Mesothelial cell of epicardium (in vitro differentiated cells): ENCODE data around the gene FHIT. TPM values are rescaled to one million over a fixed set of nuclear protein-coding genes. Genes with fewer than 3 reads are reported as not detected.

ENCODE experiments used
- DNase-seq, 2 experiments: peaks; one replicate each; pipeline ENCODE4 v3.0.0; 2021; ENCODE audit warnings: low spot score in 2 of 2; ENCODE audit not compliant: unreplicated experiment in 2 of 2
- H3K27ac Mint-ChIP-seq: 2 replicates; pipeline ENCODE4 v1.8.0; 2021; ENCODE audit warnings: mixed read lengths
- H3K27me3 Mint-ChIP-seq: 2 replicates; pipeline ENCODE4 v1.8.0; 2021; ENCODE audit warnings: low read depth, mixed read lengths
- H3K36me3 Mint-ChIP-seq: 2 replicates; pipeline ENCODE4 v1.8.0; 2021; ENCODE audit warnings: mixed read lengths
- H3K4me1 Mint-ChIP-seq: 2 replicates; pipeline ENCODE4 v1.8.0; 2021; ENCODE audit warnings: mixed read lengths
- H3K4me3 Mint-ChIP-seq: 2 replicates; pipeline ENCODE4 v1.8.0; 2021; ENCODE audit warnings: mild to moderate bottlenecking, moderate library complexity, mixed read lengths
- H3K9me3 Mint-ChIP-seq: 2 replicates; pipeline ENCODE4 v1.8.0; 2021; ENCODE audit warnings: mixed read lengths
- CTCF ChIP-seq: fragments of 200-600 bp; sonication (generic); IDR thresholded peaks from one replicate; pipeline ENCODE4 v1.5.0; 2021; ENCODE audit warnings: antibody characterized with exemption; ENCODE audit not compliant: unreplicated experiment
- total RNA-seq: library from RNA; stranded (reverse); gene quantifications from 3 replicates; pipeline ENCODE4 v1.2.1, GENCODE V29; 2021

Gene FHIT
- total RNA-seq, 1 donor from 2014 or later: 10.7 TPM

DNA sequence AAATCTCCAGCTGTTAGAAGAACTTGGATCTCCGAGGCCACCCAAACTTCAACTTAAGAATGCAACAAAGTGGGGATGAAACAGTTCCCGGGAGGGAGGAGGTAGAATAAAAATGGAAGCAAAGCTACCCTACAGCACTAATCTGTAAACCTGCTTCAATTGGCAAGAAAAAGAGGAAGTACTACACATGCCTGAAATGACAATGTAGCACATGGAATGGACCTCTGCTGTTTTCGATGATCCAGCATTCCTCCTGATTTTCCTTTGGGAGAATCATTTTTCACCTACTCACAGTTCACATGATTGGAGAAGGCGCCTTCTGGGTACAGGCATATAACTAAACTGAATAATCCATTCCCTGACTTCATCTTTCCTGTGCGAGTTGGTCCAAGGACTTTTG lies 1081.5 kb downstream of the FHIT start:
- DNase-seq: no peak
- Mint-ChIP-seq H3K9me3 (no peaks in the 10 kb centered on the region), H3K4me3 (no peak overlapping the region), H3K4me1 (peaks cover 5% of the 10 kb centered on the region), H3K36me3 (no peaks in the 10 kb centered on the region), H3K27ac (no peak overlapping the region), H3K27me3 (no peaks in the 10 kb centered on the region)
- TF ChIP-seq CTCF: no peak

GRCh38 chr3:60167186-60167585 lies 1084.1 kb downstream of the FHIT start:
- H3K27me3 Mint-ChIP-seq: no peaks in the 10 kb centered on the region
- TF ChIP-seq CTCF: no peak
- no peaks in the 10 kb centered on the region for H3K9me3 Mint-ChIP-seq
- H3K27ac Mint-ChIP-seq: no peak overlapping the region
- DNase-seq: no peak
- no peak overlapping the region for H3K4me3 Mint-ChIP-seq
- no peaks in the 10 kb centered on the region for H3K36me3 Mint-ChIP-seq
- peaks cover 7% of the 10 kb centered on the region for H3K4me1 Mint-ChIP-seq

DNA sequence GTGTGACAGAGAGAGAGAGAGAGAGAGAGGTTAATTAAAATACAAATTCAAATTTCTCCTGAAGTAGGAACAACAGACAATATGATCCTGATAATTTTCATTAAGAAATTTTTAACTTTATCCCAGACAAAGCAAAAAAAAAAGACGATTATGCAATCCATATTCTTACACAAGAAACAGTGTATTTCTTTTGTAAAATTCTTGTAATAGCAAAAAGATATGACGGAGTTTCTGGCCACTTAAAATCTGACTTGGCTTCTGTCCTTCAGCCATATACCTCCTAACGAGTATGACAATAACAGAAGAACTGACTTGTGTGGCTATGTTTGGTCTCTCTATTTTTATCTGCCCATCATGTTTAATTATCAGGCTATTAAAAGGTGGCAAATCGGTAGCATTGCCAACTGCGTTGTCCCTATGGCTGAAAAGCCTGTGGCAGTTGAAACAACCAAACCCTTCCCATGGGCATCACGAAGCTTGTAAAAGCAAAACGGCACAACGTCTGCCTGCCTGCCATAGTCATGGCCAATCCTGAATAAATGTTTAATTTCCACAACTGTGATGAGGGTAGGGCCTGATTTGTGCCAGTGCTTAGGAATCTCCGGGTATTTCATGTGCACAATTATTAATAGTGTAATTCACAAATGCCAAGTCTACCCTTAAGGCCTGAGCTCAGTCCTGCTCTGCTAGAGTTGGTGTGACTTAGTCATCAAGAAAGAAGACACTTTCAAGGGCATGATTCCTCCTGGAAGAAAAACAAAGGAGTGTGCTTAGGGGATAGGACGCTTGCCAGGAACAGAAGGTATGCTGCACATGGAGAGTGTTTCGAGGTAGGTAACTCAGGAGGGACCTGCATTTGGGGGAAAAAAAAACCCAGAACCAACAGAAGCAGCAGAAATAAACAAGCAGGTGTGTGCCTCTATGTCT lies 1090.2 kb downstream of the FHIT start:
- H3K9me3 Mint-ChIP-seq: no peaks in the 10 kb centered on the region
- H3K36me3 Mint-ChIP-seq: no peaks in the 10 kb centered on the region
- H3K27ac Mint-ChIP-seq: no peak overlapping the region
- no peak for DNase-seq
- H3K27me3 Mint-ChIP-seq: no peaks in the 10 kb centered on the region
- no peak for TF ChIP-seq CTCF
- H3K4me1 Mint-ChIP-seq: peaks cover 2% of the 10 kb centered on the region
- no peak overlapping the region for H3K4me3 Mint-ChIP-seq

DNA sequence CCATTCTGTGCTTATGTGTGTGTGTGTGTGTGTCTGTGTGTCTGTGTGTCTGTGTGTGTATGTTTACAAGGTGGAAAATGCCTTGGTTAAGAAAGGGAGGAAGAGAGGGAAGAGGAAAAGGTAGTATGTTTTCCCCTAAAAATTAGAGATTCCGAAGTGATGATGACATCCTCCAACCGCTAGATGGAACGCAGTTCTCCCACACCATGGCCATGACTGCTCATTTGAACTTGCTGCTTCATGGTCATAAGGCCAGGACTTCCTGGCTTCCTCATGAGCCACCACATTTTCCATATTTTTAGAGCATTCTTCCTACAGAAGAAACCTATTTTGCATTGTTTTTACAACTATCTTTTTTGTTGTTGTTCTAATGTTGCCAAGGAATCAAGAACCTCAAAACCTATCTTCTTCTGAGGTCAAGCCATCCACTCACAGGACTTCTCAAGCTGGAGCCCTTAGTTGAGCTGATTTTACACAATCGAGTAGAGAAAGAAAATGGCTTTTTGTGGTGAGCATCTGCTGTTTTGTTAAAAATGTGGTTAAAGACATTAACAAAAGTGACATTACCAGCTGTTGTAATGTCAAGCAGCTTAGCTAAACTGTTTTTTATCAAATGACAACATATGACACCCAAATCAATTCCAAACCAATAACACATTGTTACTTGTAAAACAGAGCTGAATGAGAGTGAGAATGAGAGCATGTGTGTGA lies 1091.0 kb downstream of the FHIT start:
- TF ChIP-seq CTCF: no peak
- no peak overlapping the region for H3K27ac Mint-ChIP-seq
- no peaks in the 10 kb centered on the region for H3K36me3 Mint-ChIP-seq
- H3K4me1 Mint-ChIP-seq: peaks cover 2% of the 10 kb centered on the region
- H3K9me3 Mint-ChIP-seq: no peaks in the 10 kb centered on the region
- H3K27me3 Mint-ChIP-seq: no peaks in the 10 kb centered on the region
- H3K4me3 Mint-ChIP-seq: no peak overlapping the region
- DNase-seq: no peak

- Mint-ChIP-seq H3K4me1 (peaks cover 6% of the 10 kb centered on the region), H3K27ac (no peak overlapping the region), H3K27me3 (no peaks in the 10 kb centered on the region), H3K36me3 (no peaks in the 10 kb centered on the region), H3K9me3 (no peaks in the 10 kb centered on the region), H3K4me3 (no peak overlapping the region)
- DNase-seq: no peak
- no peak for TF ChIP-seq CTCF
These were observed 1093.2 kb downstream of the FHIT start for GRCh38 chr3:60158035-60158434.
